ENCODE data around the gene PNISR.

PNISR gene

GRCh38 chr6:99407076-99407475 lies 18.0 kb downstream of the PNISR start:
- in situ Hi-C loops (cut with MboI; ENCODE audit: low sequenced_read_pairs), result no loop called here

GRCh38 chr6:99402448-99402847 lies 22.7 kb downstream of the PNISR start:
- in situ Hi-C loops (cut with MboI; ENCODE audit: low sequenced_read_pairs), result no loop called here

- in situ Hi-C loops (cut with MboI; ENCODE audit: low sequenced_read_pairs), result no loop called here
These were observed 27.8 kb downstream of the PNISR start for GRCh38 chr6:99397287-99397686.

GRCh38 chr6:99393698-99394531 lies 31.2 kb downstream of the PNISR start, which contains the start of gene COQ3:
Gene COQ3 (minus strand): TSS chr6:99394195. CDS start chr6:99394179, 16 bp downstream.
- in situ Hi-C loops (cut with MboI; ENCODE audit: low sequenced_read_pairs), result no loop called here

- in situ Hi-C loops (cut with MboI; ENCODE audit: low sequenced_read_pairs), result no loop called here
These were observed 31.8 kb downstream of the PNISR start for GRCh38 chr6:99393366-99393697.

GRCh38 chr6:99390896-99391295 lies 34.2 kb downstream of the PNISR start:
- in situ Hi-C loops (cut with MboI; ENCODE audit: low sequenced_read_pairs), result no loop called here

- in situ Hi-C loops (cut with MboI; ENCODE audit: low sequenced_read_pairs), result no loop called here
These were observed 40.6 kb downstream of the PNISR start for GRCh38 chr6:99384507-99384906.

GRCh38 chr6:99378636-99379035 lies 46.5 kb downstream of the PNISR start:
- in situ Hi-C loops (cut with MboI; ENCODE audit: low sequenced_read_pairs), result no loop called here

- in situ Hi-C loops (cut with MboI; ENCODE audit: low sequenced_read_pairs), result no loop called here
These were observed 55.6 kb downstream of the PNISR start for GRCh38 chr6:99369533-99369932.

- in situ Hi-C loops (cut with MboI; ENCODE audit: low sequenced_read_pairs), result no loop called here
These were observed 58.3 kb downstream of the PNISR start for GRCh38 chr6:99366852-99367251.

GRCh38 chr6:99364026-99364425 lies 61.1 kb downstream of the PNISR start:
- in situ Hi-C loops (cut with MboI; ENCODE audit: low sequenced_read_pairs), result no loop called here

GRCh38 chr6:99362678-99363268 lies 62.3 kb downstream of the PNISR start:
- in situ Hi-C loops (cut with MboI; ENCODE audit: low sequenced_read_pairs), result no loop called here

GRCh38 chr6:99359800-99360199 lies 65.3 kb downstream of the PNISR start:
- in situ Hi-C loops (cut with MboI; ENCODE audit: low sequenced_read_pairs), result no loop called here

GRCh38 chr6:99356641-99357040 lies 68.5 kb downstream of the PNISR start:
- in situ Hi-C loops (cut with MboI; ENCODE audit: low sequenced_read_pairs), result no loop called here

- in situ Hi-C loops (cut with MboI; ENCODE audit: low sequenced_read_pairs), result no loop called here
These were observed 70.1 kb downstream of the PNISR start for GRCh38 chr6:99354983-99355382.

GRCh38 chr6:99353126-99353525 lies 72.0 kb downstream of the PNISR start:
- in situ Hi-C loops (cut with MboI; ENCODE audit: low sequenced_read_pairs), result no loop called here

- in situ Hi-C loops (cut with MboI; ENCODE audit: low sequenced_read_pairs), result no loop called here
These were observed 74.5 kb downstream of the PNISR start for GRCh38 chr6:99350573-99350972.

GRCh38 chr6:99349171-99350141 lies 75.7 kb downstream of the PNISR start, which contains the start of gene FAXC:
Gene FAXC (minus strand): TSS chr6:99349674. CDS start chr6:99349372, 302 bp downstream.
- in situ Hi-C loops (cut with MboI; ENCODE audit: low sequenced_read_pairs), result no loop called here

- in situ Hi-C loops (cut with MboI; ENCODE audit: low sequenced_read_pairs), result no loop called here
These were observed 76.6 kb downstream of the PNISR start for GRCh38 chr6:99348288-99349170.
